MCF 10A (cell line): ENCODE measurements around the gene SPINT3. TPM values are rescaled to one million over a fixed set of nuclear protein-coding genes. Genes with fewer than 3 reads are reported as not detected.

Experiments
- BruUV-seq: library from RNA; stranded (reverse); fragments of 400-500 nt; replicated peaks from 2 replicates; lab custom pipeline; 2021; lab: Mats Ljungman, UMichigan
- CTCF ChIA-PET: fragments of 300-600 bp; sonication (Branson Sonifier 250); formaldehyde crosslinking; extraction: SDS; loops from one replicate; lab custom pipeline; 2021; ENCODE audit warnings: antibody characterized with exemption, inconsistent platforms; lab: Yijun Ruan, JAX
- POLR2A ChIA-PET: fragments of 300-600, 350-650 bp; sonication (Branson Sonifier 250); formaldehyde crosslinking; extraction: SDS; loops from one replicate; lab custom pipeline; 2020; ENCODE audit warnings: antibody characterized with exemption, inconsistent platforms; lab: Yijun Ruan, JAX
- DNase-seq: peaks from one replicate; pipeline ENCODE4 v3.0.0-alpha.2; 2018; ENCODE audit not compliant: unreplicated experiment
- H3K27ac Mint-ChIP-seq: one replicate; pipeline ENCODE4 v1.8.0; 2022; ENCODE audit warnings: mild to moderate bottlenecking, low read depth, mixed read lengths; ENCODE audit not compliant: unreplicated experiment
- H3K27me3 Mint-ChIP-seq: one replicate; pipeline ENCODE4 v1.8.0; 2022; ENCODE audit warnings: mixed read lengths; ENCODE audit not compliant: insufficient read depth, unreplicated experiment
- H3K36me3 Mint-ChIP-seq: one replicate; pipeline ENCODE4 v1.8.0; 2022; ENCODE audit warnings: mild to moderate bottlenecking, moderate library complexity, mixed read lengths; ENCODE audit not compliant: insufficient read depth, unreplicated experiment
- H3K4me1 Mint-ChIP-seq: one replicate; pipeline ENCODE4 v1.8.0; 2022; ENCODE audit warnings: mixed read lengths; ENCODE audit not compliant: insufficient read depth, unreplicated experiment
- H3K4me3 Mint-ChIP-seq: one replicate; pipeline ENCODE4 v1.8.0; 2022; ENCODE audit warnings: mild to moderate bottlenecking, moderate library complexity, mixed read lengths; ENCODE audit not compliant: unreplicated experiment
- H3K9me3 Mint-ChIP-seq: one replicate; pipeline ENCODE4 v1.8.0; 2022; ENCODE audit warnings: mixed read lengths; ENCODE audit not compliant: unreplicated experiment
- intact Hi-C: fragments of 100-400 bp; cut with micrococcal nuclease; formaldehyde crosslinking; loops from 2 replicates; pipeline ENCODE4 v1.14.1; 2022
- total RNA-seq: library from RNA; stranded (reverse); gene quantifications from 2 replicates; pipeline ENCODE4 v1.2.3, GENCODE V29; 2022
- TF ChIP-seq, protein P1 (sequence below): fragments of 200-600 bp; IDR thresholded peaks from one replicate; pipeline ENCODE4 v1.8.0; 2022; ENCODE audit warnings: antibody characterized with exemption, mild to moderate bottlenecking; ENCODE audit not compliant: unreplicated experiment

SPINT3 gene
- total RNA-seq, 1 experiment from 2014 or later = not detected

DNA sequence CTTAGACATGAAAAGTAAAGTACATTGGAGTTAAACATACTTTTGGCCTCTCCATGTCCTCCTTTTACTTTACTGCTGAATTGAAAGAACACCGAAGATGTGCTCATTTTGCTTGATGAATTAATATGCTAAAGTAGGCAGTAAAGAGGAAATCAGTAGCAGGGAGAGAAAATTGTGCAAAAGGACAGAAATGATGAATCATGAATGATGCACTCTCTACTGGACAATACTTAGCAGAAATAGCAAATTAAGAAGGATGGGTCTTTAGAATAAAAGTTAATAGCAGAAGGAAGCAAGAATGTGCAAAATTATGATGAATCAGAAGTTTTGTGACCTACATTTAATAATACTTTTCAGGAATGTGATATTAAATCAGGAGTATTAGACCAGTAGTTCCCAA is 8.4 kb upstream of the SPINT3 start:
- no peak overlapping the region for H3K27ac Mint-ChIP-seq
- ChIA-PET CTCF (interaction anchor here (0.6 to 2.3 kb wide), 8 partner anchors 23 to 914 kb away, joined by 3 to 11 read pairs (median 3); partner anchors contain the start of genes EPPIN and SYS1), POLR2A (interaction anchor here (0.6 to 2.5 kb wide), 5 partner anchors 9 to 93 kb away, joined by 3 to 12 read pairs (median 3); partner anchors contain the start of gene SPINT3)
- intact Hi-C loops = no loop called here
- H3K9me3 Mint-ChIP-seq = no peaks in the 10 kb centered on the region
- H3K36me3 Mint-ChIP-seq = no peaks in the 10 kb centered on the region
- H3K4me3 Mint-ChIP-seq = no peak overlapping the region
- no peak for DNase-seq
- no TSS peak for BruUV-seq
- H3K4me1 Mint-ChIP-seq = peaks cover 10% of the 10 kb centered on the region
- peaks cover 9% of the 10 kb centered on the region for H3K27me3 Mint-ChIP-seq
- TF ChIP-seq, protein P1, sequence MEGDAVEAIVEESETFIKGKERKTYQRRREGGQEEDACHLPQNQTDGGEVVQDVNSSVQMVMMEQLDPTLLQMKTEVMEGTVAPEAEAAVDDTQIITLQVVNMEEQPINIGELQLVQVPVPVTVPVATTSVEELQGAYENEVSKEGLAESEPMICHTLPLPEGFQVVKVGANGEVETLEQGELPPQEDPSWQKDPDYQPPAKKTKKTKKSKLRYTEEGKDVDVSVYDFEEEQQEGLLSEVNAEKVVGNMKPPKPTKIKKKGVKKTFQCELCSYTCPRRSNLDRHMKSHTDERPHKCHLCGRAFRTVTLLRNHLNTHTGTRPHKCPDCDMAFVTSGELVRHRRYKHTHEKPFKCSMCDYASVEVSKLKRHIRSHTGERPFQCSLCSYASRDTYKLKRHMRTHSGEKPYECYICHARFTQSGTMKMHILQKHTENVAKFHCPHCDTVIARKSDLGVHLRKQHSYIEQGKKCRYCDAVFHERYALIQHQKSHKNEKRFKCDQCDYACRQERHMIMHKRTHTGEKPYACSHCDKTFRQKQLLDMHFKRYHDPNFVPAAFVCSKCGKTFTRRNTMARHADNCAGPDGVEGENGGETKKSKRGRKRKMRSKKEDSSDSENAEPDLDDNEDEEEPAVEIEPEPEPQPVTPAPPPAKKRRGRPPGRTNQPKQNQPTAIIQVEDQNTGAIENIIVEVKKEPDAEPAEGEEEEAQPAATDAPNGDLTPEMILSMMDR = no peak

DNA sequence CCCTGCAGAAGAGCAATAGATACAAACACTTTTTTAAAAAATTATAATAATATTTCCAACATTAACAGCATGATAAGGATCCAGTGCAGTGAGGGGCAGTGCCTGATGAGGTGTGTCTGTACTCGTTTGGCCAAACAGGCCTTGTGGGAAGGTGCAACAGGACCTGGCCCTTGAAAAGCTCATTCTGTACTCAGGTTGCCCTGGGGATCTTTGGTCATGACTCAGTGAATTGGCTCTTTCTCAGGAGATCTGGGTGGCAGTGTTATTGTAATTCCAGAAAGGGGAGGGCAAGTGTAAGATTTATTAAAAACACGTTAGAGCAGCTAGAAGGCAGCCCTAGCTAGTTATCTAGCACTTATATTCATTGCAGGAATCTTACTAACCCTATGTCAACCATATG is 2.9 kb upstream of the SPINT3 start:
- POLR2A ChIA-PET = interaction anchor here (0.6 to 3.0 kb wide), 25 partner anchors 9 to 452 kb away, joined by 3 to 49 read pairs (median 6); partner anchors contain the start of genes PIGT, SLPI, SYS1 and WFDC6
- peak; percentile 91 for DNase-seq

DNA sequence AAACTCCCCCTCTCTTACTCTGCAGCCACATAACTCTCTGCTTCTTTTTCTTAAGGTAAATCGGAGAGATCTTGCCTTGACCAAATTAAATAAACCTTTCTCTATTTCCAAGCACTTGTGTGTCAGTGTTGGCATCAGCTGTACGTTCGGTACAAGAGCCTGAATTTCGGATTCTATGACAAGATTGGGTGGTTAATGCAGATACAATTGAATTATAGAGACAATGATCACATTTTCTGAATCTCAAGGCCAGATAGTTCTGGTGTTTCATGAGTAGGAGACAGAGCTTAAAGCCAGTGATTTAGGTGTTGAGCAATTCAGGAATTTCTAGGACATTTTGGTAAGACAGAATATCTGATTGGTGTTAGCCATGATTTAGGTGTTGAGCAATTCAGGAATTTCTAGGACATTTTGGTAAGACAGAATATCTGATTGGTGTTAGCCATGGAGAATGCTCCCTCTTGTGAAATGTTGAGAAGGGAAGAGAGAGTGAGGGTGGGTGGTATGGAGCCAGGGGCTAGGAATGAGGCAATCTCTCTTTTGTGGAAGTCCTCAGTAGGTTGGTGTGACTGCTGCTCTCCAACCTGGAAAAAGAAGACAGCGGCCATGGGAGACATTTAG is 5.1 kb downstream of the SPINT3 start:
- no peaks in the 10 kb centered on the region for H3K27me3 Mint-ChIP-seq
- TF ChIP-seq, protein P1 = no peak
- intact Hi-C loops = no loop called here
- H3K27ac Mint-ChIP-seq = peak overlapping the region; percentile 88
- H3K4me3 Mint-ChIP-seq = peak overlapping the region; percentile 15
- peaks cover 41% of the 10 kb centered on the region for H3K4me1 Mint-ChIP-seq
- ChIA-PET POLR2A (interaction anchor here (0.6 to 3.7 kb wide), 22 partner anchors 8 to 1350 kb away, joined by 3 to 49 read pairs (median 3); partner anchors contain the start of genes PCIF1, SDC4 and SYS1), CTCF (interaction anchor here (0.6 to 1.8 kb wide), 3 partner anchors 67 to 260 kb away, joined by 3 to 6 read pairs (median 3); no protein-coding TSS in a partner anchor)
- DNase-seq = peak; percentile 77
- BruUV-seq = no TSS peak
- H3K36me3 Mint-ChIP-seq = no peaks in the 10 kb centered on the region
- H3K9me3 Mint-ChIP-seq = no peaks in the 10 kb centered on the region

More for the DNA sequence above, 2.9 kb upstream of the SPINT3 start:
- H3K4me1 Mint-ChIP-seq = peaks cover 28% of the 10 kb centered on the region
- no TSS peak for BruUV-seq
- H3K27me3 Mint-ChIP-seq = no peaks in the 10 kb centered on the region
- H3K4me3 Mint-ChIP-seq = peak overlapping the region; percentile 21
- CTCF ChIA-PET = interaction anchor here (0.6 to 2.6 kb wide), 16 partner anchors 14 to 1303 kb away, joined by 3 to 10 read pairs (median 4); partner anchors contain the start of gene SYS1
- intact Hi-C loops = no loop called here
- H3K27ac Mint-ChIP-seq = peak overlapping the region; percentile 80
- TF ChIP-seq, protein P1 = no peak
- H3K9me3 Mint-ChIP-seq = no peaks in the 10 kb centered on the region
- no peaks in the 10 kb centered on the region for H3K36me3 Mint-ChIP-seq

DNA sequence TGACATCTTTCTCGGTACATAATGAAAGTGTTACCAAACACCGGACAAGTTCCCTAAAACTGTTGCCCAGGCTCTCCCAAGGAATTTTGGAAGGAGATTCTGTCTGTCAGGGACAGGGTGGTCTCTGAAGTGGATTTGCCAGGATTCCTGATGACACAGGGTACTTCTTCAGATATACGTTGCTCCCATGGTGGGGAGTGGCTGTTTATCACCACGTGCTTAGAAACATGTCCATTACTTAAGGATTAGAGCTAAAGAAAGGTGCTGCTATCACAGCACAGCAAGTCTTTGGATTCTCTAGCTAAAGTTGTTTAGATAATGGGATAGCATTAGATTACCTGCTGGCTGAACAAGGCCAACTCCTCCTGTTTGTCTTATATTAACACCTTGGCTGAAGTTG is 6.3 kb downstream of the SPINT3 start:
- no TSS peak for BruUV-seq
- peak overlapping the region; percentile 88 for H3K27ac Mint-ChIP-seq
- ChIA-PET POLR2A (interaction anchor here (1.4 to 3.7 kb wide), 2 partner anchors 9 to 165 kb away, joined by 3 to 49 read pairs; no protein-coding TSS in a partner anchor), CTCF (interaction anchor here (0.6 to 1.8 kb wide), 2 partner anchors 197 to 262 kb away, joined by 3 to 6 read pairs; no protein-coding TSS in a partner anchor)
- no peaks in the 10 kb centered on the region for H3K27me3 Mint-ChIP-seq
- TF ChIP-seq, protein P1 = no peak
- H3K9me3 Mint-ChIP-seq = no peaks in the 10 kb centered on the region
- peaks cover 35% of the 10 kb centered on the region for H3K4me1 Mint-ChIP-seq
- intact Hi-C loops = no loop called here
- no peak for DNase-seq
- H3K36me3 Mint-ChIP-seq = no peaks in the 10 kb centered on the region
- no peak overlapping the region for H3K4me3 Mint-ChIP-seq
